Endothelial cell (in vitro differentiated cells): ENCODE measurements around the gene PSMA4. TPM values are rescaled to one million over a fixed set of nuclear protein-coding genes. Genes with fewer than 3 reads are reported as not detected.

ENCODE experiments used
- DNase-seq: peaks from one replicate; pipeline ENCODE4 v3.0.0; 2021; ENCODE audit warnings: low spot score
- H3K27ac Mint-ChIP-seq: one replicate; pipeline ENCODE4 v1.8.0; 2021; ENCODE audit warnings: mixed read lengths, inconsistent platforms; ENCODE audit not compliant: unreplicated experiment
- H3K27me3 Mint-ChIP-seq: one replicate; pipeline ENCODE4 v1.8.0; 2021; ENCODE audit warnings: mild to moderate bottlenecking, moderate library complexity, mixed read lengths, inconsistent platforms; ENCODE audit not compliant: unreplicated experiment
- H3K36me3 Mint-ChIP-seq: one replicate; pipeline ENCODE4 v1.8.0; 2021; ENCODE audit warnings: mild to moderate bottlenecking, low read depth, mixed read lengths, inconsistent platforms; ENCODE audit not compliant: unreplicated experiment
- H3K4me1 Mint-ChIP-seq: one replicate; pipeline ENCODE4 v1.8.0; 2021; ENCODE audit warnings: mild to moderate bottlenecking, mixed read lengths, inconsistent platforms; ENCODE audit not compliant: unreplicated experiment
- H3K4me3 Mint-ChIP-seq: one replicate; pipeline ENCODE4 v1.8.0; 2021; ENCODE audit warnings: mild to moderate bottlenecking, mixed read lengths, inconsistent platforms; ENCODE audit not compliant: unreplicated experiment
- H3K9me3 Mint-ChIP-seq: one replicate; pipeline ENCODE4 v1.8.0; 2021; ENCODE audit warnings: mixed read lengths, inconsistent platforms; ENCODE audit not compliant: unreplicated experiment
- CTCF ChIP-seq: fragments of 200-600 bp; sonication (generic); IDR thresholded peaks from one replicate; pipeline ENCODE4 v1.5.0; 2021; ENCODE audit warnings: antibody characterized with exemption; ENCODE audit not compliant: unreplicated experiment
- long read RNA-seq: library from polyadenylated mRNA; unstranded; transcript quantifications from one replicate; pipeline ENCODE4 v2.0.0, GENCODE V29; 2020; ENCODE audit not compliant: unreplicated experiment
- total RNA-seq: library from RNA; stranded (reverse); fragmentation: NEBNext Ultra II Directional; extraction: Animal tissue kit (Norgen Biotek cat#: 25700); gene quantifications from one replicate; pipeline ENCODE4 v1.2.1, GENCODE V29; 2021; ENCODE audit not compliant: unreplicated experiment

Gene PSMA4
- total RNA-seq = 169 TPM
- long read RNA-seq, full-length matches to known transcripts = 74 of 81 reads
- long read RNA-seq, partial matches to known transcripts = 3 of 81 reads
- long read RNA-seq, other reads (novel, unspliced or antisense) = 4 of 81 reads

- peak; percentile 93 for DNase-seq
- peak within 1 kb of the TSS; percentile 99 for H3K4me3 Mint-ChIP-seq
- no peaks in the 10 kb centered on the region for H3K27me3 Mint-ChIP-seq
- H3K9me3 Mint-ChIP-seq = no peaks in the 10 kb centered on the region
- no peak for TF ChIP-seq CTCF
- peaks cover 15% of the 10 kb centered on the region for H3K4me1 Mint-ChIP-seq
- H3K27ac Mint-ChIP-seq = peak within 1 kb of the TSS; percentile 98
- peaks cover 6% of the 10 kb centered on the region for H3K36me3 Mint-ChIP-seq
These were observed at the start of gene PSMA4 for GRCh38 chr15:78540141-78540870. Gene PSMA4, plus strand, starts transcription at chr15:78540444. Its CDS starts 1,484 bp downstream, at chr15:78541928.

- no peak for DNase-seq
- H3K27ac Mint-ChIP-seq = no peak overlapping the region
- H3K27me3 Mint-ChIP-seq = no peaks in the 10 kb centered on the region
- TF ChIP-seq CTCF = no peak
- peaks cover 18% of the 10 kb centered on the region for H3K36me3 Mint-ChIP-seq
- H3K4me1 Mint-ChIP-seq = no peaks in the 10 kb centered on the region
- H3K9me3 Mint-ChIP-seq = no peaks in the 10 kb centered on the region
- H3K4me3 Mint-ChIP-seq = no peak overlapping the region
These were observed 47.4 kb upstream of the PSMA4 start for GRCh38 chr15:78492872-78493271.

- TF ChIP-seq CTCF = no peak
- Mint-ChIP-seq H3K9me3 (no peaks in the 10 kb centered on the region), H3K4me3 (peak overlapping the region; percentile 37), H3K27me3 (peaks cover 4% of the 10 kb centered on the region), H3K36me3 (peaks cover 27% of the 10 kb centered on the region), H3K4me1 (peaks cover 1% of the 10 kb centered on the region), H3K27ac (no peak overlapping the region)
- DNase-seq = no peak
These were observed 38.4 kb upstream of the PSMA4 start for GRCh38 chr15:78501857-78502256.

GRCh38 chr15:78502641-78503040 lies 37.6 kb upstream of the PSMA4 start:
- Mint-ChIP-seq H3K36me3 (peaks cover 27% of the 10 kb centered on the region), H3K4me3 (no peak overlapping the region), H3K4me1 (peaks cover 4% of the 10 kb centered on the region), H3K27me3 (peaks cover 4% of the 10 kb centered on the region), H3K9me3 (no peaks in the 10 kb centered on the region), H3K27ac (no peak overlapping the region)
- no peak for TF ChIP-seq CTCF
- DNase-seq = no peak
